ENCODE measurements around the gene DOC2A.

Gene DOC2A

DNA sequence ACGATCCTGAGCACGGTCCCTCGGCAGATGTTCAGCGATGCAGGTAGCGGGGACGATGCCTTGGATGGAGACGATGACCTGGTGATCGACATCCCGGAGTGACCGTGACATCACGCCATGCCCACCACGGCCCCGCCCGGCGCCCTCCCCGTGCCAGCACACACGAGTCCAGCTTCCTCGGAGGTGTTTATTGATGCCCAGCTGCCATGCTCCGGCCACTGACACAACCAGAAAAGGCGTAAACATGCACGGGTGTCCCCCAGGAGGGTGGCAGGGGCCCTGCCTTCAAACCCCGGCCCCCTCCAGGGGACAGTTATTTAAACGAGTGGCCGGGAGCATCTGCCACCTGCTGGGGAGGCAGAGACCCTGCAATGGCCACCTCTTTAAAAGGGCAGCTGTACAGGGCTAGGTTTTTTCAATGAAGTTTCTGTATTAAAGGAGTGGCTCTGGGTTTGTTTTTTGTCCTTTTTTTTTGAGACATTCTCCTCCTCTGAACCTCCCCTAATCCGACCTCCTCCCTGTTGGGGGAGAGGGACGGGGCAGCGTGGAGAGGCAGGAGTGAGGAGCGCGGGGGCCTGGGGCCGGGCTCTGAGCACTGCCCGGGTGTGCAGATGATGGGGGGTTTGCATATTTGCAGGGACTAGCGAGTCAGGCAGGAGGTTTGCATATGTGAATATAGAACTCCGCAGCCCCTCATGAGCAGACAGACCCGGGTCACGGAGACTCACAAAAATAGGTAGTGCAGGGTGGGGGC lies 5.3 kb downstream of the DOC2A start:
- no peak for DNase-seq (ENCODE audit: low read depth in 2 of 2, low spot score in 1 of 2)

DNA sequence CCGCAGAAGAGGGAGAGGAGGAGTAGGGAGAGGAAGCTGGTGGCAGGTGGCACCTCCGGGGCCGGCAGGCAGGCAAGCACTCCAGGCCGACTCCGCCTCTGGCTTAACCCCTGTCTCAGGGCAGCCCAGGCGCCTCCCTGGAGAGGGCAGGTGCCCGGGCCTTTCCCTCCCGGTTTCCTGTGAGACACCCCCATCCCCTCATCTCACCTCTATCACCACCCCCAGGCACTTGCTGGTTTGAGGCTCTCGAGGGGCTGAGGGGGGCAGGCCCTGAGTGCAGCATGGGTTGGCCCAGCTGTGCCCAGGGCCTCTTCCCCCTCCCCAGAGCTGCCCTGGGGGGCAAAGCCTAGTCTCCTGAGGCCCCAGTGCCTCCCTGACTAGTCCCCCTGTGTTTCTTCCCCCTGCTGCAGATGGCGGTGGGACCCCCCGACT lies 6.0 kb downstream of the DOC2A start:
- no peak for DNase-seq (ENCODE audit: low read depth in 2 of 2, low spot score in 1 of 2)

DNA sequence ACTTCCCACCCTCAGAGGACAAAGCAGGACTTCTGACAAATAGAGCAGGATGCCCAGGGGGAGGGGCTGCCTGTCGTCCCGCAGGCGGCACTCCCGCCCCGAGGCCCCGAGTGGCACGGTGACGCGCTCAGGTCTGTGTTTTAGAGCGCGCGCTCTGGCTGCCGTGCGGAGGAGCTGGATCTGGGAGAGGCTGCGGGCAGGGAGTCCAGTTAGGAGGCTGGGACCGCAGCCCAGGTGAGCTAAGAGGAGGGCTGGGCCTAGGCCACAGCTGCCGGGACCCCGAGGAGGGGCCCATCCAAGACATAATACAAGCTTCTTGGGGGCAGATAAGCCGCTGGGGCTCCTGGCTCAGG lies 6.4 kb downstream of the DOC2A start:
- no peak for DNase-seq (ENCODE audit: low read depth in 2 of 2, low spot score in 1 of 2)

DNA sequence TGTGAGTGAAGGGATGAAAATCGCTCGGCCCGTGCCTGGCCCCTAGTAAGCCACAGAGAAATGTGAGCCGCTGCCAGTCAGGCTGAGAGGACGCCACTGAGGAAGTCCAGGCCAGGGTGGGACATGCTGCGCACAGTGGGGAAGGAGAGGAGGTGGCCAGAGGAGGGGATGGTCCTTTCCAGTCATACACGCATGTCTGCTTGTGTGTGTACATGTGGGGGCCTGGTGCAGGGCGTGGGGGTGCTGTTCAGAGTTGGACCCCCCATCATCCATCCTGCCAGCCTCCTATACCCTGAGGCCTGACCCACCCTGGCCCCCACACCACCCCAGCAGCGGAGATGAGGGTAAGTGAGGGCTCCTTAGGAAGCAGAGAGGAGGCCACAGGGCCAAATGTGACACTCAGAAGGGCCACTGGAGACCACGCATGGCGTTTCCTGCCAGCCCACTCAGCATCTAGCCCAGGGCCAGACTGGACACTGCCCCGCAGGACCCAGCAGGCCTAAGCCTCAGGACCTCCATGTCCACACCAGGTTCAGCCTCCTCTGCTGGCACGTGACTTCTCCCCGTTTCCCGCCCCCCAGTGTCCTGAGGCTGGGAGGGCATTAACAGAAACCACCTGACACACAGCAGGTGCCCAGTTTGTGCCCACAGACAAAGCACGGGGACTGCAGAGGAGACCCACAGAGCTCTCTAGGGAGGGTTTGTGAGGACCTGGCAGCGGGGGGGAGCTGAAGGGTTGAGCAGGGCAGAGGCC lies 7.0 kb downstream of the DOC2A start:
- no peak for DNase-seq (ENCODE audit: low read depth in 2 of 2, low spot score in 1 of 2)

DNA sequence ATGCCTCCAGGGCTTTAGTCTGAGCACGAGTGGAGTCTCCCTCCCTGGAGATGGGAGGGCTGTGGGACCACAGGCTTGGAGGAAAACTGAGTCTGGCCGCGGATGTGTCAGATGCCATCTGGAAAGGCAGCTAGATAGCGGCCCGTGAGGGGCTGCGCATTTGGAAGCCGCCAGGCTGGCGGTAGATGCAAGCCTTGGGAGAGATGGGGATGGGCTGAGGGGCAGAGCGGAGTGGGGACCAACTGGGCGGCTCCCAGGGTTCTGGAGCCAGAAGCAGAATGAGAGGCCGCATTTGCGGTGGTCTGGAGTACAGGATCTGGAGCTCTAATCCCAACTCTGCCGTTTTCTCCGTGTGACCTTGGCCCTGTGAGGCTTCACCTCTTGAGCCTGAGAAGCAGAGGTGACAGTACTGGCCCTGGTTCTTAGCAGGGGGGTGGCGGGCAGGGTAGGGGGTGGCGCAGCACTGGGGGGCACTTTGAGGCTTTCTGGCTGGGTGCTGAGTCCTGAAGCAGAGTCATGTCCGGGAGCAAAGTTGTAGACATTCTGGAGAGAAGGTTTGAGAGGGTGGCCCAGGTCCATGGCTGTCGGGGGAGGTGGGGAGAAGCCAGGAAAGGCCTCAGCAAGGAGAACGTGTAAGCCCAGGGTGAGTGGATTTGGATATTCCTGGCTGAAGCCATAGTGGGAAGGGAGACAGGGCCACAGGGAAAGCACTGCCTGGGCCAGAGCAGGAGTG lies 8.0 kb downstream of the DOC2A start:
- DNase-seq (ENCODE audit: low read depth in 2 of 2, low spot score in 1 of 2) = no peak

DNA sequence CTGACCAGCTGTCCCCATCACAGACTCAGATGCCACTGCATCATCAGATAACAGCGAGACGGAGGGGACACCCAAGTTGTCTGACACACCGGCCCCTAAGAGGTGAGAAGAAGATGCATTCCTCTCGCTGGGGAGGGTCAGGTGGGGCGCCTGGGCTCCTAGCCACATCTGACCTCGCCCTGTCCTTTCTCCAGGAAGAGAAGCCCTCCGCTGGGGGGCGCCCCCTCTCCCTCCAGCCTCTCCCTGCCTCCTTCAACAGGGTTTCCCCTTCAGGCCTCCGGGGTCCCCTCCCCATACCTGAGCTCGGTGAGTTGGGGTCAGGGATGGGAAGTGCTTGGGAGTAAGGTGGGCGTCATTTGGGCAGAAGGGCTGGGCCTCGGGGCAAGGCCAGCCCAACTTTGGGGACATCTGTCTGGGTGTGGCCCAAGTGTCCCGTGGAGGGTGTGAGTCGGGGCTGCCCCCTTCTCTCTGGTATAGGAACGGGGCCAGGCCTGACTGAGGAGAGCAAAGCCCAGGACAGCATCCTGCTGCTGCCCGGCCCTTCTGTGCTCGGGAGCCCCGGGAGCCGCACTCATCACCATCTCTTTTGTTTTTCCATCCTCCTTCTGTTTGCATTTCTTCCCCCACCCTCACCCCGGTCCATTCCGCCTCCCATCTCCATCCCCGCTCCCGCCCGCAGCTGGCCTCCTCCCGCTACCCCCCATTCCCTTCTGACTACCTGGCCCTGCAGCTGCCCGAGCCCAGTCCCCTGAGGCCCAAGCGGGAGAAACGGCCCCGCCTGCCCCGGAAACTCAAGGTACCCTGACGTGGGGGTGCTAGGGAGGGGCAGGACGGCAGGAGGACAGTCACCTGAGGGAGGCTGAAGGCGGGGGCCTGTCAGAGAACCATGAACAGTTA lies 9.8 kb downstream of the DOC2A start:
- no peak for DNase-seq (ENCODE audit: low read depth in 2 of 2, low spot score in 1 of 2)

DNA sequence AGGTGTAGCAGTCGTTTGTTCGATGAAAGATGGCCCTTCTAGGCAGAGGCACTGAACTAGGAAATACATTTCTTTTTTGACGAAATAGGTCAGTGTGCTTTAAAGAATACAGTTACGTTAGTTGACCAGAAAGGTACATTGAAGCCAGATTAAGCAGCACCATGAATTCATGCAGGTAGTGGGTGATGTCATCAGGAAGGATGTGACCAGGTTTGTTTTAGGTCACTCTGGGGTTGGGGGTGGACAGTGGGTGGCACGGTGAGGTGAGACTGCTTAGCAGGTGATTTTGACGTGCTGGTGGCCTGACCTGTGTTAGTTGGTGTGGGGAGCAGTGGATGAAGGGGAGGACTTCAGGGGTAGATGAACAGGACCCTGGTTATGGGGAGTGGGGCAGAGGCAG lies 11.2 kb downstream of the DOC2A start:
- no peak for DNase-seq (ENCODE audit: low read depth in 2 of 2, low spot score in 1 of 2)

DNA sequence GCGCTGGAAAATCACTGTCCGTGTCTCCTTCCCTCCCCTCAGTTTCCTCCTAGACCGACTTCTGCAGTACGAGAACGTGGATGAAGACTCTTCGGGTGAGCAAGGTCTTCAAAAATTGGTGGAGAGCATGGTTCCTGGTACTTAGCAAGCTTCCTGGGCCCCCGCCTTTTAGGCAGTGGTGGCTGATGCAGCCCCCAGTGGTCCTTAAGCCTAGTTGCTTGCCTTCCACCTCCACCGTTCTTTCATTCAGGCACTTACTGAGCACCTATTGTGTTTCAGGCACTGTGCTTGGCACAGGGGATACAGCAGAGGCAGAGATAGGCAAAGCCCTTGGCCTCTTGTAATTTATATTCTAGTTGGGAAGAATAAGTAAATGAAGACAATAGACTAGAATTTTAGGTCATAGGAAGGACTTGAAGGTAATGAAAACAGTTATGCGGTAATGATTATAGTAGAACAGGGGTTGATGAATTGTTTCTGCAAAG lies 14.0 kb downstream of the DOC2A start:
- no peak for DNase-seq (ENCODE audit: low read depth in 2 of 2, low spot score in 1 of 2)

DNA sequence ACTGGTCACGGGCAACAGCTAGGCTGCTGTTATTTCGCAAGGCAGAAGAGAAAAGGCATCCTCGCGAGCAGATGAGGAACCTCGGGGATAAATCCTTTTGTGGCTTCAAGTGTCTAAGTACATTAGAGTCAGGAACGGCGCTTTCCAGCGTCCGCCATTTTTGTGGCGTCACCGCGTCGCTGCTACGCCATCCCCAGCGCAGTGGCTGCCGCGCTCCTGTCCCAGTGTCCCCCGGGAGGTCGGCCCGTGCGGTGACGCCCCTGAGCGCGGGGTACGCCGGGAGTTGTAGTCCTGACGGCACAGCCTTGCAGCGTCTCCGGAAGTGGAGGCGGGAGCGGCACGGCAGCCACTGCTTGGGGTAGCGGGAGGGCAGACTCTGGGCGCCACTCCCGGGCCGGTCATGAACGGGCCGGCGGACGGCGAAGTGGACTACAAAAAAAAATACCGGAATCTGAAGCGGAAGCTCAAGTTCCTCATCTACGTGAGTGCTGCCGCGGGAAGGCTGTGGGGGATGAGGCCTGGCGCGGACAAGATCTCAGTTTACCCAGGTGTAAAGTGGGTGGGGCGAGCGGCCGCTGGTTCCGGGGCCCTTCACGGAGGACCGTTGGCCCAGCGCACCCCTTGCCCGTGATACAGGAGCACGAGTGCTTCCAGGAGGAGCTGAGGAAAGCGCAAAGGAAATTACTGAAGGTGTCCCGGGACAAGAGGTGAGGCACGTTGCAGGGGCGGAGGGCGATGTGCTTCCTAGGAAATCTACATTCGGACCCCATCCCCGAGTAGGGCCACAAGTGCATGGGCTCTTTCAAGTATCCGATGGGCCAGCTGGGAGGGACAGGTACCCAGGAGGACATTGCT lies 14.7 kb downstream of the DOC2A start, which contains the start of gene INO80E:
Gene INO80E (plus strand): TSS at position 331 of the 855 bp plus-strand sequence. CDS start 70 bp downstream, at position 401.
- peak; percentile 96 to 99 for DNase-seq (ENCODE audit: low read depth in 2 of 2, low spot score in 1 of 2)

DNA sequence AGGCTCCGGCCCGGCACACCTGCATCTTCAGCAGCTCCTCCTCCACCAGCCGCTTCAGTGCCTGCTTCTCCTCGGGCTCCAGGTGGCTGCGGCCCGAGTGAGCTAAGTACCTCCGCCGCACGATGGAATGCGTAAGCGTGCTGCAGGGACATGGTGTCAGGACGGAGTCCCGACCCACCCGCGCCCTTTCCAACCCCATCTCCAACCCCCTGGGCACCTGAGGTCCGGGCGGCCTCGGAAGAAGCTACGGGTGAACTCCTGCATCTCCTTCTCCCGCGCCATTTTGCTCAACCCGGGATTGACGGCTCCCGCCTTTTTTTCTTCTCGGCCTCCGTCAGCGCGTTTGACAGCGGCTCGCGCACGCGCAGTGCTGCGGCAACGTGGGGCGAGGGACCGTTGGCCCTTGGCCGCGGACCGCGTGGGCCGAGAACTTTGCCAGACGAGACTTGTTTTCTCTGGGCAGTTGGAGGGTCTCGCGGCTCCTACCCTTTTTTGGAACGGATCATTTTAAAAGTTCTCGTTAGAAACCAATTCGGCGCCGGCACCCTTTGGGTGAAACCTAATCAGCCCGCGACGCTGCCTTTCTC lies 15.4 kb downstream of the DOC2A start, which contains the start of gene HIRIP3:
Gene HIRIP3 (minus strand): TSS at position 294 of the 587 bp plus-strand sequence. CDS start 12 bp downstream, at position 282.
- DNase-seq (ENCODE audit: low read depth in 2 of 2, low spot score in 1 of 2) = peak; percentile 61 to 75

DNA sequence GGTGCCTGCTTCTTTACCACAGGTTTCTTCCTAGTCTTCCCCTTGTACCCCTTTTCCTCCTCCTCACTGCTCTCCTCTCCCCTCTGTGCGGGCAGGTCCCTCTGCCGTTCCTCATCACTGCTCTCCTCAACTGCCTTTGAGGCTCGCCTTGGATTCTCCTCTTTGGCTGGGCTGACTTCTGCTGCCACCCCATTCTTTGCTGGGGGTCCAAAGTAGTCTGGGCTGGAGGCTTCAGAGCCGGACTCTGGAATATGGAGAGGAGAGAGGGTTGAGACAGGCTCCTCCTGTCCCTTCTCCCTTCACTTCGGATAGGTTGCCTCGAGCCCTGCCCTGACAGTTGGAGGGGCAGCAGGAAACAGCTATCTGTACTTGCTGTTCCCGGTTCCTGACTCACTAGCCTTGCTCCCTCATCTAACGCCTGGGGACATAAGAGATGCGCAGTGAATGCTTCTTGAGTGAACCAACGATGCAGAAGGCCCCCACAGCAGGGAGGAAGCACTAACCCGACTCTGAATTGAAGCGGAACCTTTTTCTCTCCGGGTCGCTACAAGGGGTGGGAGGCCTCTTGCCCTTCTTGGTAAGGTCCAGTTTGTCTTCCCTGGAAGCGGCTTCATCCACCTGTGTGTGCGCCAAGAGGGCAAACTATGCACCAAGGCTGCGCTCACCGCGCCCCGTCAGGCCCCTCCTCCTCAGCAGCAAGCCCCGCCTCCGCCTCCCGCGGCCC lies 16.1 kb downstream of the DOC2A start:
- DNase-seq (ENCODE audit: low read depth in 2 of 2, low spot score in 1 of 2) = peak in 1 of 2 donors; percentile 40

DNA sequence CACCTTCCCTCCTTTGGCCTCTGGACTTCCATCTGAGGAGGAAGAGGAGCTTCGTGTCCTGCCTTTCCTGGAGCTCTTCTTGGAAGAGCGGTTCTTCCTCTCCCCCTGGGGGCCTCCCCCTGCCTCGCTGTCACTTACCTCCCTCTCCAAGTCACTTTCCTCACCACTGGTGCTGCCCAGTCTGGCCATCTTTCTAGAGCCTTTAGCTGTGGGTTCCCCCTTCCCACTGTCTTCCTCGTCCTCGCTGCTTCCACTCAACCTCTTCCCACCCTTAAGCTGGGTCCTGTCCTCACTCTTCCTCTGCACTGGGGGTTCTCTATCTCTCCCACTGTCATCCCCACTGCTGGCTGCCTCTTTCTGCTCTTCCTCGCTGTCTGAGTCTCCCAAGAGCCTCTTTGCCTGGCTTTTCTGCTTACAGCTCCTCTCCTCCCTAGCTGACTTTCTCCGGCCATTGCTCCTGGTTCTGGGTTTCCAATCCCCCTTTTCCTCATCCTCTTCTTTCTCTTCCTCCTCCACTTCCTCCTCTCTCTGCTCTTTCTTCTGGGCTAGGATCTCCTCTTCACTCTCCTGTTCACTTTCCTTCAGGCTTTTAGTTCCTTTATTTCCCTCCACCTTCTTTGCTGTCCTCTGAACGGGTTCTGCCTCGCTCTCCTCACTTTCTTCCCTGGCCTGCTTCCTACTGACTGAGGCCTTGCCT lies 16.8 kb downstream of the DOC2A start:
- no peak for DNase-seq (ENCODE audit: low read depth in 2 of 2, low spot score in 1 of 2)

DNA sequence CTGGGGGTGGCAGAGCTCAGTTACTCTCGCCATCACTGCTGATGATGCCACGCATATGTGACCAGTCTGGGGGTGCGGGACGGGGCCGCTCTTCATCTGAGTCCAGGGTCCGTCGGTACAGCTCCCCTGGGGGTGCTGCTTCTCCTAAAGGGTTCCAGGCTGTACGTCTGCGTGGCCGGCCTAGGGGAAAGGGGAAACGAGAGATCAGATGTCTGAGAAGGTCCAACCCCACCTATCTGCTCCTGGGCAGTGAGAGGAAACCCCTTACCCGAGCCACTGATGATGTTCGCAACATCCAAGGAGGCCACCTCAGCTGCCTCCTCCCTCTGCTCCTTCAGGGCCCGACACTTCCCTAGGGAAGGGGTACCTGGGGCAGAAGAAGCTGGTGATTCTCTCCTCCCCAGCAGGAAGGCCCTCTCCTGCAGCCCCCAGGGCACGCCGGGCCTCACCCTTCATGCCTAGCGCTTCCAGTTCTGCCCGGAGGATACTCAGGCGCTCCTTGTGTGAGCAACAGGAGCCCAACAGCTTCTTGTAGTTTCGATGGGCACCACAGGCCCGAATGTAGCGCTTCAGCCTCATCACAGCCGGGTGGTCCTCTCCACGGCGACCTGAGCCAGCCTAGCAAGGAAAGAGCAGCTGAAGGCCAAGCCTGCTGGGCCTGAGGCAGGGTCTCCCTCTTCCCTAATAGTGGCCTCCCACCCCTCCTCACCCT lies 17.5 kb downstream of the DOC2A start:
- no peak for DNase-seq (ENCODE audit: low read depth in 2 of 2, low spot score in 1 of 2)

DNA sequence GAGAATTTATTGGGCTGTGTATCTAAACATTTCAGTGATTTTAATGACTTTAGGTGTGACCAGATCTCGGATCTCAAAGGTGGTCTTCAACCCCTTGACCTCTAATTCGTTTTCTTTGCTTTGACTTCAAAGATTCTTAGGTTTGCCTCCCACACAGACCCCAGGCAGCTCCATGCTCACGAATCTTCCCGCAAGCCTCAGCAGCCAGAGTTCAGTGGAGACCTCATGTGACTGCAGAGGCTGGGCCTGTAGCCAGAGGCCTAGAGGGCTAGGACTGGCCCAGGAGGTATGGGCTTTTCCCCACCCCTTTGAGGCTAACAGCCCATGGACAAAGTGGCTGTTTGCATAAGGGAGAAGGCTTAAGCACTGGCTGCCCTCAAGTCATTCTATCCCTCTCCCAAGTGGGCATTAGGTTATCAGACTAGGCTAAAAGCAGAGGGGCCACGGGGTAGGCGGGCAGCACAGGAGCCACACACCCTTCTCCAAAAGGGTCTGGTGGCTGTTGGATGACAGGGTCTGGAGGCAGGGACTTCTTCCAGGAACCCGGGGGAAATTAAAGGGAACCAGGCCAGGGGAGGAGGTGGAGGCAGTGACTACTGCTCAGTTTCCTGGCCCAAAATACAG lies 18.4 kb downstream of the DOC2A start:
- no peak for DNase-seq (ENCODE audit: low read depth in 2 of 2, low spot score in 1 of 2)

DNA sequence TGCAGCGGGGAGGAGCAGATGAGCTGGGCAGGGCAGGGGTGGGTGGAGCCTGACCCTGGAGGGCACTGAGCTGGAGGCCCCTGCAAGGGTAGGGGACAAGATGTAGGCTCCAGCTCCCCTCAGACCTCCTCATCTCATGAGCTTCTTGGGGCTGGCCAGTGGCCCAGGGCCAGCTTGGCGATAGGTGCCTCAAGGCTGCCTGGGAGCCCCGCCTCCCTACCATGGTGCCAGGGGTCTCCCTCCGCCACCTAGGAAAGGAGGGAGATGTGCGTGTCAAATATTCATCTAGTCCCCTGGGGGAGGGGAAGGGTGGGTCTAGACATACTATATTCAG lies 19.3 kb downstream of the DOC2A start:
- DNase-seq (ENCODE audit: low read depth in 2 of 2, low spot score in 1 of 2) = no peak

DNA sequence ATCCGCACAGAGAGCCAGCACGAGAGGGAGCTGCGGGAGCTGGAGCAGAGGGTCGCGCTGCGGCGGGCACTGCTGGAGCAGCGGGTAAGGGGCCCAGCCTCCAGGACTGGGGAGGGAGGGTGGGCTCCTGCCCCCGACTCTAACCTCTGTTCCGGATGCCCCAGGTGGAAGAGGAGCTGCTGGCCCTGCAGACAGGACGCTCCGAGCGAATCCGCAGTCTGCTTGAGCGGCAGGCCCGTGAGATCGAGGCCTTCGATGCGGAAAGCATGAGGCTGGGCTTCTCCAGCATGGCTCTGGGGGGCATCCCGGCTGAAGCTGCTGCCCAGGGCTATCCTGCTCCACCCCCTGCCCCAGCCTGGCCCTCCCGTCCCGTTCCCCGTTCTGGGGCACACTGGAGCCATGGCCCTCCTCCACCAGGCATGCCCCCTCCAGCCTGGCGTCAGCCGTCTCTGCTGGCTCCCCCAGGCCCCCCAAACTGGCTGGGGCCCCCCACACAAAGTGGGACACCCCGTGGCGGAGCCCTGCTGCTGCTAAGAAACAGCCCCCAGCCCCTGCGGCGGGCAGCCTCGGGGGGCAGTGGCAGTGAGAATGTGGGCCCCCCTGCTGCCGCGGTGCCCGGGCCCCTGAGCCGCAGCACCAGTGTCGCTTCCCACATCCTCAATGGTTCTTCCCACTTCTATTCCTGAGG lies 19.8 kb downstream of the DOC2A start:
- DNase-seq (ENCODE audit: low read depth in 2 of 2, low spot score in 1 of 2) = no peak

Measured in stimulated activated CD8-positive, alpha-beta memory T cell treated with anti-CD3 and anti-CD28 coated beads, Interleukin-4, amount 100 ng/mL, for 1 hour (primary cell).